ENCODE data around the gene DDIT4.
"Not testable (repeated sequence)": the region's sequence is repeated elsewhere in the genome, so short reads cannot be mapped to it uniquely, and the experiment has no call there.

Gene DDIT4

GRCh38 chr10:72303424-72304128 is 29.9 kb downstream of the DDIT4 start:
- no peak overlapping the region for H3K4me3 ChIP-seq (replicated peaks; ENCODE audit: insufficient read depth, low read length)

GRCh38 chr10:72306215-72306760 is 32.6 kb downstream of the DDIT4 start:
- TF ChIP-seq CTCF (IDR thresholded peaks at IDR 0.05; ENCODE audit: insufficient read depth, low read length) (no peak), GABPA (IDR thresholded peaks at IDR 0.05; ENCODE audit: low read depth) (no peak), REST (IDR thresholded peaks at IDR 0.05; ENCODE audit: insufficient replicate concordance, low read depth) (no peak), POLR2AphosphoS5 (IDR thresholded peaks at IDR 0.05; ENCODE audit: low read depth) (no peak)
- no peak overlapping the region for H3K27ac ChIP-seq (replicated peaks)
- H3K4me3 ChIP-seq (replicated peaks; ENCODE audit: insufficient read depth, low read length), result no peak overlapping the region
- H3K27me3 ChIP-seq (ENCODE audit: insufficient read depth, poor library complexity, severe bottlenecking), result no peaks in the 10 kb centered on the region
- DNase-seq (ENCODE audit: low read depth in 1 of 2, low spot score in 1 of 2), result no peak

More at GRCh38 chr10:72303424-72304128, 29.9 kb downstream of the DDIT4 start:
- DNase-seq (ENCODE audit: low read depth in 1 of 2, low spot score in 1 of 2), result no peak
- no peak overlapping the region for H3K27ac ChIP-seq (replicated peaks)
- H3K27me3 ChIP-seq (ENCODE audit: insufficient read depth, poor library complexity, severe bottlenecking), result no peaks in the 10 kb centered on the region
- TF ChIP-seq CTCF (IDR thresholded peaks at IDR 0.05; ENCODE audit: insufficient read depth, low read length) (no peak), GABPA (IDR thresholded peaks at IDR 0.05; ENCODE audit: low read depth) (no peak), REST (IDR thresholded peaks at IDR 0.05; ENCODE audit: insufficient replicate concordance, low read depth) (no peak), SPI1 (IDR thresholded peaks at IDR 0.05; ENCODE audit: borderline replicate concordance, low read depth) (no peak), POLR2AphosphoS5 (IDR thresholded peaks at IDR 0.05; ENCODE audit: low read depth) (no peak)

GRCh38 chr10:72307711-72308110 is 34.0 kb downstream of the DDIT4 start:
- not testable (repeated sequence) for H3K4me3 ChIP-seq (replicated peaks; ENCODE audit: insufficient read depth, low read length); H3K27me3 ChIP-seq (ENCODE audit: insufficient read depth, poor library complexity, severe bottlenecking); DNase-seq (ENCODE audit: low read depth in 1 of 2, low spot score in 1 of 2); H3K27ac ChIP-seq (replicated peaks)

- H3K27ac ChIP-seq (replicated peaks), result peak overlapping the region; percentile 16; the same call in 1 of the 2 replicates
- H3K4me3 ChIP-seq (replicated peaks; ENCODE audit: insufficient read depth, low read length), result no peak overlapping the region
- DNase-seq (ENCODE audit: low read depth in 1 of 2, low spot score in 1 of 2), result peak; percentile 72 to 96
- TF ChIP-seq SPI1 (IDR thresholded peaks at IDR 0.05; ENCODE audit: borderline replicate concordance, low read depth), result peak; percentile 4; the same call in 1 of the 2 replicates
- TF ChIP-seq POLR2AphosphoS5 (IDR thresholded peaks at IDR 0.05; ENCODE audit: low read depth), result peak; percentile 28; the same call in 1 of the 2 replicates
- TF ChIP-seq REST (IDR thresholded peaks at IDR 0.05; ENCODE audit: insufficient replicate concordance, low read depth), result no peak
- H3K27me3 ChIP-seq (ENCODE audit: insufficient read depth, poor library complexity, severe bottlenecking), result no peaks in the 10 kb centered on the region
These were observed 34.7 kb downstream of the DDIT4 start for GRCh38 chr10:72308320-72308987.

Measured in HL-60 (cell line).